Lower leg skin (tissue), 3 donors: ENCODE measurements around the gene GTF2F2.

Experiments used
- POLR2A ChIP-seq, 2 donors: fragments of 450-650 bp; IDR thresholded peaks; one replicate each; pipeline ENCODE4 v1.6.1; 2016 to 2017; ENCODE audit warnings: antibody characterized with exemption in 2 of 2, mild to moderate bottlenecking in 1 of 2, moderate library complexity in 1 of 2
- TF ChIP-seq, protein P1 (sequence below), 3 donors: fragments of 450-650 bp; IDR thresholded peaks; one replicate each; pipeline ENCODE4 v1.5.1; 2016; ENCODE audit warnings: antibody characterized with exemption in 3 of 3, mild to moderate bottlenecking in 3 of 3, moderate library complexity in 2 of 3

GRCh38 chr13:45331123-45331619, 210.9 kb downstream of the GTF2F2 start:
- TF ChIP-seq, protein P1, sequence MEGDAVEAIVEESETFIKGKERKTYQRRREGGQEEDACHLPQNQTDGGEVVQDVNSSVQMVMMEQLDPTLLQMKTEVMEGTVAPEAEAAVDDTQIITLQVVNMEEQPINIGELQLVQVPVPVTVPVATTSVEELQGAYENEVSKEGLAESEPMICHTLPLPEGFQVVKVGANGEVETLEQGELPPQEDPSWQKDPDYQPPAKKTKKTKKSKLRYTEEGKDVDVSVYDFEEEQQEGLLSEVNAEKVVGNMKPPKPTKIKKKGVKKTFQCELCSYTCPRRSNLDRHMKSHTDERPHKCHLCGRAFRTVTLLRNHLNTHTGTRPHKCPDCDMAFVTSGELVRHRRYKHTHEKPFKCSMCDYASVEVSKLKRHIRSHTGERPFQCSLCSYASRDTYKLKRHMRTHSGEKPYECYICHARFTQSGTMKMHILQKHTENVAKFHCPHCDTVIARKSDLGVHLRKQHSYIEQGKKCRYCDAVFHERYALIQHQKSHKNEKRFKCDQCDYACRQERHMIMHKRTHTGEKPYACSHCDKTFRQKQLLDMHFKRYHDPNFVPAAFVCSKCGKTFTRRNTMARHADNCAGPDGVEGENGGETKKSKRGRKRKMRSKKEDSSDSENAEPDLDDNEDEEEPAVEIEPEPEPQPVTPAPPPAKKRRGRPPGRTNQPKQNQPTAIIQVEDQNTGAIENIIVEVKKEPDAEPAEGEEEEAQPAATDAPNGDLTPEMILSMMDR (IDR thresholded peaks at IDR 0.05): no peak
- TF ChIP-seq POLR2A (IDR thresholded peaks at IDR 0.05): no peak
